ENCODE data around the gene KLF6. TPM values are rescaled to one million over a fixed set of nuclear protein-coding genes. Genes with fewer than 3 reads are reported as not detected.
A peak's percentile ranks its signal among the peaks of the same experiment; 100 is the strongest.

Gene KLF6
- 25.4 to 27.9 TPM (median 27.3 TPM) in 3 replicates for total RNA-seq (2021)
- percentile 97 among the genes with signal in this experiment for Bru-seq, nascent RNA
- long read RNA-seq, experiment 1, full-length matches to known transcripts, result 127 of 157 reads
- long read RNA-seq, experiment 1, partial matches to known transcripts, result 5 of 157 reads
- long read RNA-seq, experiment 1, other reads (novel, unspliced or antisense), result 25 of 157 reads
- long read RNA-seq, experiment 2, full-length matches to known transcripts, result 9 of 24 reads
- long read RNA-seq, experiment 2, partial matches to known transcripts, result 1 of 24 reads
- long read RNA-seq, experiment 2, other reads (novel, unspliced or antisense), result 14 of 24 reads
- long read RNA-seq, experiment 3, full-length matches to known transcripts, result 14 of 23 reads
- long read RNA-seq, experiment 3, partial matches to known transcripts, result 0 of 23 reads
- long read RNA-seq, experiment 3, other reads (novel, unspliced or antisense), result 9 of 23 reads

DNA sequence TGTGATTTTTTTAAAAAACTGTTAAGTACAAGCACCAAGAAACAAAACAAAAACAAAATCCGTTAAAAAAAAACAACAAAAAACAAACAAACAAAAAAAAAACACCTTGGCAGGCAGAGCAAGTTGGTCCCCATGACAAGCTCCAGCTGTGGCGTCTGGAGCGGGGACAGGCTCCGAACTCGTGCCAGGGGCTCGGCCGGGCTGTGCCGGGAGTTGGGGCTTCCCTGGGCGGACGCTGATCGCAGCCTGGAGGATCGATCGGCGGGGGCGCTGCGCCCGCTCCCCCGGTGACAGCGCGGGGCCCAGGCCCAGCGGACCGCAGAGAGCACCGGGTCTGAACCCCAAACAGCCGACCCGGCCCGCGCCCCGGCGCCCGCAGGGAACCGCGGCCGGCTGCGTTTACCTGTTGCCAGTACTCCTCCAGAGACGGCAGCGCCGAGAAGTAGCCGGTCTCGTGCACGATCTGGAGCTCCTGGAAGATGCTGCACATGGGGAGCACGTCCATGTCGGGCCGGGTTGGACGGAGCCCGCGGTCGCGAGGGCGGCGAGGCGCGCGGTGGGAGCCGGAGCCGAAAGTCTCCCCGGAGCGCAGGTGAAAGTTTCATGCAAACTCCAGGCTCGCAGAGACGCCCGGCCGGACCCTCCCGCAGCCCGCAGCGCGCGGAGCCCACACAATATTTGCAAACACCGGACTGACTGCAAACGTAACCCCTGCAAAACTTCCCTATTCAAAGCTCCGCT is at the start of gene KLF6:
Gene KLF6 (minus strand): TSS at position 700 of the 741 bp plus-strand sequence. CDS start 195 bp downstream, at position 505.
- no peak for DNase-seq (ENCODE audit: low spot score)
- TF ChIP-seq HMGA2 (CRISPR knock-in tag; IDR thresholded peaks at IDR 0.05) (no peak), FOXK1 (CRISPR knock-in tag; IDR thresholded peaks at IDR 0.05) (no peak), ZNF423 (CRISPR knock-in tag; IDR thresholded peaks at IDR 0.05) (no peak), TCF7 (CRISPR knock-in tag; IDR thresholded peaks at IDR 0.05; ENCODE audit: low read depth) (no peak), ZNF232 (CRISPR knock-in tag; IDR thresholded peaks at IDR 0.05) (no peak), SMAD4 (CRISPR knock-in tag; IDR thresholded peaks at IDR 0.05) (no peak), RELA (CRISPR knock-in tag; IDR thresholded peaks at IDR 0.05; ENCODE audit: borderline replicate concordance) (no peak), NR1H2 (CRISPR knock-in tag; IDR thresholded peaks at IDR 0.05) (no peak), PRRX2 (CRISPR knock-in tag; IDR thresholded peaks at IDR 0.05) (no peak), ZNF219 (CRISPR knock-in tag; IDR thresholded peaks at IDR 0.05; ENCODE audit: borderline replicate concordance) (peak; percentile 34; the same call in 1 of the 2 replicates), RORB (CRISPR knock-in tag; IDR thresholded peaks at IDR 0.05) (no peak), FOXP1 (CRISPR knock-in tag; IDR thresholded peaks at IDR 0.05; ENCODE audit: borderline replicate concordance) (peak; percentile 73; the same call in 1 of the 2 replicates), GRHL2 (CRISPR knock-in tag; IDR thresholded peaks at IDR 0.05; ENCODE audit: insufficient replicate concordance, severe bottlenecking) (no peak)
- TF ChIP-seq, protein P1, sequence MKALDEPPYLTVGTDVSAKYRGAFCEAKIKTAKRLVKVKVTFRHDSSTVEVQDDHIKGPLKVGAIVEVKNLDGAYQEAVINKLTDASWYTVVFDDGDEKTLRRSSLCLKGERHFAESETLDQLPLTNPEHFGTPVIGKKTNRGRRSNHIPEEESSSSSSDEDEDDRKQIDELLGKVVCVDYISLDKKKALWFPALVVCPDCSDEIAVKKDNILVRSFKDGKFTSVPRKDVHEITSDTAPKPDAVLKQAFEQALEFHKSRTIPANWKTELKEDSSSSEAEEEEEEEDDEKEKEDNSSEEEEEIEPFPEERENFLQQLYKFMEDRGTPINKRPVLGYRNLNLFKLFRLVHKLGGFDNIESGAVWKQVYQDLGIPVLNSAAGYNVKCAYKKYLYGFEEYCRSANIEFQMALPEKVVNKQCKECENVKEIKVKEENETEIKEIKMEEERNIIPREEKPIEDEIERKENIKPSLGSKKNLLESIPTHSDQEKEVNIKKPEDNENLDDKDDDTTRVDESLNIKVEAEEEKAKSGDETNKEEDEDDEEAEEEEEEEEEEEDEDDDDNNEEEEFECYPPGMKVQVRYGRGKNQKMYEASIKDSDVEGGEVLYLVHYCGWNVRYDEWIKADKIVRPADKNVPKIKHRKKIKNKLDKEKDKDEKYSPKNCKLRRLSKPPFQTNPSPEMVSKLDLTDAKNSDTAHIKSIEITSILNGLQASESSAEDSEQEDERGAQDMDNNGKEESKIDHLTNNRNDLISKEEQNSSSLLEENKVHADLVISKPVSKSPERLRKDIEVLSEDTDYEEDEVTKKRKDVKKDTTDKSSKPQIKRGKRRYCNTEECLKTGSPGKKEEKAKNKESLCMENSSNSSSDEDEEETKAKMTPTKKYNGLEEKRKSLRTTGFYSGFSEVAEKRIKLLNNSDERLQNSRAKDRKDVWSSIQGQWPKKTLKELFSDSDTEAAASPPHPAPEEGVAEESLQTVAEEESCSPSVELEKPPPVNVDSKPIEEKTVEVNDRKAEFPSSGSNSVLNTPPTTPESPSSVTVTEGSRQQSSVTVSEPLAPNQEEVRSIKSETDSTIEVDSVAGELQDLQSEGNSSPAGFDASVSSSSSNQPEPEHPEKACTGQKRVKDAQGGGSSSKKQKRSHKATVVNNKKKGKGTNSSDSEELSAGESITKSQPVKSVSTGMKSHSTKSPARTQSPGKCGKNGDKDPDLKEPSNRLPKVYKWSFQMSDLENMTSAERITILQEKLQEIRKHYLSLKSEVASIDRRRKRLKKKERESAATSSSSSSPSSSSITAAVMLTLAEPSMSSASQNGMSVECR (CRISPR knock-in tag; IDR thresholded peaks at IDR 0.05; ENCODE audit: borderline replicate concordance), result peak; percentile 86
- TF ChIP-seq, protein P2, sequence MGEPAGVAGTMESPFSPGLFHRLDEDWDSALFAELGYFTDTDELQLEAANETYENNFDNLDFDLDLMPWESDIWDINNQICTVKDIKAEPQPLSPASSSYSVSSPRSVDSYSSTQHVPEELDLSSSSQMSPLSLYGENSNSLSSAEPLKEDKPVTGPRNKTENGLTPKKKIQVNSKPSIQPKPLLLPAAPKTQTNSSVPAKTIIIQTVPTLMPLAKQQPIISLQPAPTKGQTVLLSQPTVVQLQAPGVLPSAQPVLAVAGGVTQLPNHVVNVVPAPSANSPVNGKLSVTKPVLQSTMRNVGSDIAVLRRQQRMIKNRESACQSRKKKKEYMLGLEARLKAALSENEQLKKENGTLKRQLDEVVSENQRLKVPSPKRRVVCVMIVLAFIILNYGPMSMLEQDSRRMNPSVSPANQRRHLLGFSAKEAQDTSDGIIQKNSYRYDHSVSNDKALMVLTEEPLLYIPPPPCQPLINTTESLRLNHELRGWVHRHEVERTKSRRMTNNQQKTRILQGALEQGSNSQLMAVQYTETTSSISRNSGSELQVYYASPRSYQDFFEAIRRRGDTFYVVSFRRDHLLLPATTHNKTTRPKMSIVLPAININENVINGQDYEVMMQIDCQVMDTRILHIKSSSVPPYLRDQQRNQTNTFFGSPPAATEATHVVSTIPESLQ (CRISPR knock-in tag; IDR thresholded peaks at IDR 0.05), result no peak
- TF ChIP-seq, protein P3, sequence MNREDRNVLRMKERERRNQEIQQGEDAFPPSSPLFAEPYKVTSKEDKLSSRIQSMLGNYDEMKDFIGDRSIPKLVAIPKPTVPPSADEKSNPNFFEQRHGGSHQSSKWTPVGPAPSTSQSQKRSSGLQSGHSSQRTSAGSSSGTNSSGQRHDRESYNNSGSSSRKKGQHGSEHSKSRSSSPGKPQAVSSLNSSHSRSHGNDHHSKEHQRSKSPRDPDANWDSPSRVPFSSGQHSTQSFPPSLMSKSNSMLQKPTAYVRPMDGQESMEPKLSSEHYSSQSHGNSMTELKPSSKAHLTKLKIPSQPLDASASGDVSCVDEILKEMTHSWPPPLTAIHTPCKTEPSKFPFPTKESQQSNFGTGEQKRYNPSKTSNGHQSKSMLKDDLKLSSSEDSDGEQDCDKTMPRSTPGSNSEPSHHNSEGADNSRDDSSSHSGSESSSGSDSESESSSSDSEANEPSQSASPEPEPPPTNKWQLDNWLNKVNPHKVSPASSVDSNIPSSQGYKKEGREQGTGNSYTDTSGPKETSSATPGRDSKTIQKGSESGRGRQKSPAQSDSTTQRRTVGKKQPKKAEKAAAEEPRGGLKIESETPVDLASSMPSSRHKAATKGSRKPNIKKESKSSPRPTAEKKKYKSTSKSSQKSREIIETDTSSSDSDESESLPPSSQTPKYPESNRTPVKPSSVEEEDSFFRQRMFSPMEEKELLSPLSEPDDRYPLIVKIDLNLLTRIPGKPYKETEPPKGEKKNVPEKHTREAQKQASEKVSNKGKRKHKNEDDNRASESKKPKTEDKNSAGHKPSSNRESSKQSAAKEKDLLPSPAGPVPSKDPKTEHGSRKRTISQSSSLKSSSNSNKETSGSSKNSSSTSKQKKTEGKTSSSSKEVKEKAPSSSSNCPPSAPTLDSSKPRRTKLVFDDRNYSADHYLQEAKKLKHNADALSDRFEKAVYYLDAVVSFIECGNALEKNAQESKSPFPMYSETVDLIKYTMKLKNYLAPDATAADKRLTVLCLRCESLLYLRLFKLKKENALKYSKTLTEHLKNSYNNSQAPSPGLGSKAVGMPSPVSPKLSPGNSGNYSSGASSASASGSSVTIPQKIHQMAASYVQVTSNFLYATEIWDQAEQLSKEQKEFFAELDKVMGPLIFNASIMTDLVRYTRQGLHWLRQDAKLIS (CRISPR knock-in tag; IDR thresholded peaks at IDR 0.05; ENCODE audit: borderline replicate concordance), result no peak
- TF ChIP-seq, protein P4, sequence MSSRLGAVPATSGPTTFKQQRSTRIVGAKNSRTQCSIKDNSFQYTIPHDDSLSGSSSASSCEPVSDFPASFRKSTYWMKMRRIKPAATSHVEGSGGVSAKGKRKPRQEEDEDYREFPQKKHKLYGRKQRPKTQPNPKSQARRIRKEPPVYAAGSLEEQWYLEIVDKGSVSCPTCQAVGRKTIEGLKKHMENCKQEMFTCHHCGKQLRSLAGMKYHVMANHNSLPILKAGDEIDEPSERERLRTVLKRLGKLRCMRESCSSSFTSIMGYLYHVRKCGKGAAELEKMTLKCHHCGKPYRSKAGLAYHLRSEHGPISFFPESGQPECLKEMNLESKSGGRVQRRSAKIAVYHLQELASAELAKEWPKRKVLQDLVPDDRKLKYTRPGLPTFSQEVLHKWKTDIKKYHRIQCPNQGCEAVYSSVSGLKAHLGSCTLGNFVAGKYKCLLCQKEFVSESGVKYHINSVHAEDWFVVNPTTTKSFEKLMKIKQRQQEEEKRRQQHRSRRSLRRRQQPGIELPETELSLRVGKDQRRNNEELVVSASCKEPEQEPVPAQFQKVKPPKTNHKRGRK (CRISPR knock-in tag; IDR thresholded peaks at IDR 0.05; ENCODE audit: borderline replicate concordance), result no peak
- TF ChIP-seq, protein P5, sequence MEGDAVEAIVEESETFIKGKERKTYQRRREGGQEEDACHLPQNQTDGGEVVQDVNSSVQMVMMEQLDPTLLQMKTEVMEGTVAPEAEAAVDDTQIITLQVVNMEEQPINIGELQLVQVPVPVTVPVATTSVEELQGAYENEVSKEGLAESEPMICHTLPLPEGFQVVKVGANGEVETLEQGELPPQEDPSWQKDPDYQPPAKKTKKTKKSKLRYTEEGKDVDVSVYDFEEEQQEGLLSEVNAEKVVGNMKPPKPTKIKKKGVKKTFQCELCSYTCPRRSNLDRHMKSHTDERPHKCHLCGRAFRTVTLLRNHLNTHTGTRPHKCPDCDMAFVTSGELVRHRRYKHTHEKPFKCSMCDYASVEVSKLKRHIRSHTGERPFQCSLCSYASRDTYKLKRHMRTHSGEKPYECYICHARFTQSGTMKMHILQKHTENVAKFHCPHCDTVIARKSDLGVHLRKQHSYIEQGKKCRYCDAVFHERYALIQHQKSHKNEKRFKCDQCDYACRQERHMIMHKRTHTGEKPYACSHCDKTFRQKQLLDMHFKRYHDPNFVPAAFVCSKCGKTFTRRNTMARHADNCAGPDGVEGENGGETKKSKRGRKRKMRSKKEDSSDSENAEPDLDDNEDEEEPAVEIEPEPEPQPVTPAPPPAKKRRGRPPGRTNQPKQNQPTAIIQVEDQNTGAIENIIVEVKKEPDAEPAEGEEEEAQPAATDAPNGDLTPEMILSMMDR (IDR thresholded peaks at IDR 0.05), result no peak
- TF ChIP-seq, protein P6, sequence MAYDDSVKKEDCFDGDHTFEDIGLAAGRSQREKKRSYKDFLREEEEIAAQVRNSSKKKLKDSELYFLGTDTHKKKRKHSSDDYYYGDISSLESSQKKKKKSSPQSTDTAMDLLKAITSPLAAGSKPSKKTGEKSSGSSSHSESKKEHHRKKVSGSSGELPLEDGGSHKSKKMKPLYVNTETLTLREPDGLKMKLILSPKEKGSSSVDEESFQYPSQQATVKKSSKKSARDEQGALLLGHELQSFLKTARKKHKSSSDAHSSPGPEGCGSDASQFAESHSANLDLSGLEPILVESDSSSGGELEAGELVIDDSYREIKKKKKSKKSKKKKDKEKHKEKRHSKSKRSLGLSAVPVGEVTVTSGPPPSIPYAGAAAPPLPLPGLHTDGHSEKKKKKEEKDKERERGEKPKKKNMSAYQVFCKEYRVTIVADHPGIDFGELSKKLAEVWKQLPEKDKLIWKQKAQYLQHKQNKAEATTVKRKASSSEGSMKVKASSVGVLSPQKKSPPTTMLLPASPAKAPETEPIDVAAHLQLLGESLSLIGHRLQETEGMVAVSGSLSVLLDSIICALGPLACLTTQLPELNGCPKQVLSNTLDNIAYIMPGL (CRISPR knock-in tag; IDR thresholded peaks at IDR 0.05), result peak; percentile 74

More for the DNA sequence above, at the start of gene KLF6:
- peaks cover 25% of the 10 kb centered on the region for H3K36me3 Mint-ChIP-seq
- peaks cover 43% of the 10 kb centered on the region for H3K4me1 Mint-ChIP-seq
- H3K9me3 Mint-ChIP-seq, result peaks cover 2% of the 10 kb centered on the region
- CTCF ChIA-PET, result interaction anchor here (0.6 to 1.4 kb wide), 3 partner anchors 23 to 611 kb away, joined by 3 to 4 read pairs (median 4); partner anchors contain the start of gene PITRM1
- no peaks in the 10 kb centered on the region; the same call in 1 of the 2 replicates for H3K27me3 Mint-ChIP-seq (ENCODE audit: low read depth)
- H3K27ac Mint-ChIP-seq, result peak within 1 kb of the TSS; percentile 97
- H3K4me3 Mint-ChIP-seq, result peak within 1 kb of the TSS; percentile 94
- POLR2A ChIA-PET, result interaction anchor here (0.5 to 2.9 kb wide), 29 partner anchors 9 to 612 kb away, joined by 3 to 30 read pairs (median 4); partner anchors contain the start of gene PITRM1
- no peak for ATAC-seq
